MM.1S (cell line): ENCODE results near the gene ANKRD30B.
"Not testable (repeated sequence)": the region's sequence is repeated elsewhere in the genome, so short reads cannot be mapped to it uniquely, and the experiment has no call there.

Experiments
- DNase-seq: peaks from one replicate; pipeline ENCODE4 v3.0.0-alpha.2; 2015
- H2AFZ ChIP-seq: fragments of 300-600 bp; sonication (generic); 2 replicates; pipeline ENCODE4 v1.6.0; 2016; ENCODE audit warnings: antibody characterized with exemption, low read length
- H3F3A ChIP-seq: fragments of 300-600 bp; sonication (generic); 2 replicates; pipeline ENCODE4 v1.6.1; 2016; ENCODE audit warnings: mild to moderate bottlenecking, antibody characterized with exemption, low read length, moderate library complexity, mixed read lengths; ENCODE audit not compliant: insufficient read depth
- H3K27ac ChIP-seq: fragments of 300-600 bp; sonication (generic); 2 replicates; pipeline ENCODE4 v1.5.1; 2016; ENCODE audit warnings: mild to moderate bottlenecking, low read length
- H3K27me3 ChIP-seq: fragments of 300-600 bp; sonication (generic); replicated peaks from 2 replicates; pipeline ENCODE4 v1.6.0; 2016; ENCODE audit warnings: low read length; ENCODE audit not compliant: insufficient read depth
- H3K36me3 ChIP-seq: fragments of 300-600 bp; sonication (generic); replicated peaks from 2 replicates; pipeline ENCODE4 v1.6.1; 2016; ENCODE audit warnings: mild to moderate bottlenecking, low read length, mixed read lengths; ENCODE audit not compliant: insufficient read depth
- H3K4me1 ChIP-seq: fragments of 300-600 bp; sonication (generic); 2 replicates; pipeline ENCODE4 v1.6.1; 2016; ENCODE audit warnings: low read length, mixed read lengths
- H3K4me2 ChIP-seq: fragments of 300-600 bp; sonication (generic); 2 replicates; pipeline ENCODE4 v1.6.0; 2016; ENCODE audit warnings: low read depth, low read length
- H3K4me3 ChIP-seq: fragments of 300-600 bp; sonication (generic); 2 replicates; pipeline ENCODE4 v1.5.1; 2016; ENCODE audit warnings: low read length, mixed read lengths
- H3K79me2 ChIP-seq: fragments of 300-600 bp; sonication (generic); 2 replicates; pipeline ENCODE4 v1.6.1; 2016; ENCODE audit warnings: mixed run types, low read length, mixed read lengths
- H3K9ac ChIP-seq: fragments of 300-600 bp; sonication (generic); 2 replicates; pipeline ENCODE4 v1.6.1; 2016; ENCODE audit warnings: low read length, mixed read lengths
- H3K9me2 ChIP-seq: fragments of 300-600 bp; sonication (generic); replicated peaks from 2 replicates; pipeline ENCODE4 v1.6.1; 2016; ENCODE audit warnings: mild to moderate bottlenecking, low read length, mixed read lengths; ENCODE audit not compliant: insufficient read depth
- H3K9me3 ChIP-seq: fragments of 300-600 bp; sonication (generic); replicated peaks from 2 replicates; pipeline ENCODE4 v1.6.1; 2016; ENCODE audit warnings: mild to moderate bottlenecking, low read length, mixed read lengths; ENCODE audit not compliant: insufficient read depth
- H4K20me1 ChIP-seq: fragments of 300-600 bp; sonication (generic); 2 replicates; pipeline ENCODE4 v1.6.1; 2016; ENCODE audit warnings: mild to moderate bottlenecking, low read length, moderate library complexity, mixed read lengths; ENCODE audit not compliant: insufficient read depth
- EZH2 ChIP-seq: fragments of 300-600 bp; sonication (generic); optimal IDR thresholded peaks from 2 replicates; pipeline ENCODE3; 2017; ENCODE audit warnings: low read depth, mild to moderate bottlenecking, antibody characterized with exemption, low read length, mixed read lengths
- EZH2phosphoT487 ChIP-seq: fragments of 300-600 bp; sonication (generic); IDR thresholded peaks from 2 replicates; pipeline ENCODE4 v1.6.1; 2018; ENCODE audit warnings: antibody characterized with exemption, low read length
- TF ChIP-seq, protein P1 (sequence below): fragments of 300-600 bp; sonication (generic); IDR thresholded peaks from 2 replicates; pipeline ENCODE4 v1.5.1; 2016; ENCODE audit warnings: antibody characterized with exemption, low read length, mixed read lengths

ANKRD30B gene

DNA sequence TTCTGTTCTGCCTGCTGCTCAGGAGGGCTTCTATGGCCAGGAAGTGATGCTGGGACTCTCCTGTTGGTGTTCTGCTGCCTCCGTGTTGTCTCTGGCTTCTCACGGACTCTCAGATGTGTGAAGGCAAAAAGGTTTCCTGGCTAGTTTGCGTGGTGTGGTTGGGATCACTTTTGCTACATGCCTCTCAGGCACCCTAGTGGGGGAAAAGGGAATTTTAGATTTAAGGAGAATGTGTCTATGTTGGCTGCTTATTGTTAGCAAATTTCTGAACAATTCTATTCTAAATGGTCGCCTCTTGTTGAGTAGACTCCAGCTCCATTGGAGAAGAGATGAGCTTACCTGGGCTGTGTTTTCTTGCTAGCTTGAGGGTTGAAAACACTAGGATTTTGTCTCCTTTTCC lies 120.9 kb downstream of the ANKRD30B start:
- H3K4me1 ChIP-seq, H2AFZ ChIP-seq, H3K4me3 ChIP-seq, H3K79me2 ChIP-seq, H3K9ac ChIP-seq, H3F3A ChIP-seq, H3K27me3 ChIP-seq, H3K36me3 ChIP-seq, H3K9me2 ChIP-seq, H3K27ac ChIP-seq, DNase-seq, H3K9me3 ChIP-seq, H3K4me2 ChIP-seq, H4K20me1 ChIP-seq: not testable (repeated sequence)

DNA sequence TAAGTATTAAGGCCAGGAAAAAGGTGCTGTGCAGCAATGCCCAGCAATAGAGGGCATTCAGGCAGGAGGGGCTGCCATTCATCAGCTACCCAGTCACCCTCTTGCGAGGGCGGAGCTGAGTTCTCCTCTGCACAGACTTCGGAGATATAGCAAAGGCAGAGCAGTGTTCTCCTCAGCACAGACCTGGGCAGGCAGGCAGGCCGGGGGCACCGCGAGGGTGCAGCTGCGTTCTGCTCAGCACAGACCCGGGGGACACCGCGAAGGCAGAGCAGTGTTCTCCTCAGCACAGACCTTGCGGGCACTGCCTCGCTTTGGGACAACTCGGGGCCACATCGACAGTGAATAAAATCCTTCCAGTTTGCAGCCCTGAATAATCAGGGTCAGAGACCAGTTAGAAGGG lies 130.9 kb downstream of the ANKRD30B start:
- not testable (repeated sequence) for DNase-seq, H2AFZ ChIP-seq, H3K9me2 ChIP-seq, H3K36me3 ChIP-seq, H3K4me3 ChIP-seq, H4K20me1 ChIP-seq, H3K79me2 ChIP-seq, H3K9ac ChIP-seq, H3K4me2 ChIP-seq, H3K27ac ChIP-seq, H3K27me3 ChIP-seq, H3K4me1 ChIP-seq, H3F3A ChIP-seq, H3K9me3 ChIP-seq

DNA sequence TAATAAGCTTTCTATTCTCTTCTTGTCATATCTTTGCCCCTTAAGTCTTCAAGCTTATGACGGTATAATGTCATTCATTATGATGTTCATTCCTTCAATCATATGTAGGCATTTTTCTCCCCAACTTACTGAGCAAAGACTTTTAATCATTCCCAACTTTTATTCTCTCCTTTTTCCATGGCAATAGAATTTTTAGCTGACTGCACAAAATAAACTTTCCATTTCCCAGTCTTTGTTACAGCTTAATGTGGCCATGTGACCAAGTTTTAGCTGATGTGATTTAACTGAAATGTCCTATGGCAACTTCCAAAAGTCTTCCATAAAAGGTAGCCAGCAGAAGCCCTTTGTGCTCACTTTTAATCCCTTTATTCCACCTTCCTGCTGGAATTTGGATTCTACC lies 152.5 kb downstream of the ANKRD30B start:
- no peaks in the 10 kb centered on the region for H3K4me1 ChIP-seq
- H3K27me3 ChIP-seq = no peaks in the 10 kb centered on the region
- H4K20me1 ChIP-seq = no peaks in the 10 kb centered on the region
- TF ChIP-seq EZH2 (no peak), EZH2phosphoT487 (no peak)
- TF ChIP-seq, protein P1, sequence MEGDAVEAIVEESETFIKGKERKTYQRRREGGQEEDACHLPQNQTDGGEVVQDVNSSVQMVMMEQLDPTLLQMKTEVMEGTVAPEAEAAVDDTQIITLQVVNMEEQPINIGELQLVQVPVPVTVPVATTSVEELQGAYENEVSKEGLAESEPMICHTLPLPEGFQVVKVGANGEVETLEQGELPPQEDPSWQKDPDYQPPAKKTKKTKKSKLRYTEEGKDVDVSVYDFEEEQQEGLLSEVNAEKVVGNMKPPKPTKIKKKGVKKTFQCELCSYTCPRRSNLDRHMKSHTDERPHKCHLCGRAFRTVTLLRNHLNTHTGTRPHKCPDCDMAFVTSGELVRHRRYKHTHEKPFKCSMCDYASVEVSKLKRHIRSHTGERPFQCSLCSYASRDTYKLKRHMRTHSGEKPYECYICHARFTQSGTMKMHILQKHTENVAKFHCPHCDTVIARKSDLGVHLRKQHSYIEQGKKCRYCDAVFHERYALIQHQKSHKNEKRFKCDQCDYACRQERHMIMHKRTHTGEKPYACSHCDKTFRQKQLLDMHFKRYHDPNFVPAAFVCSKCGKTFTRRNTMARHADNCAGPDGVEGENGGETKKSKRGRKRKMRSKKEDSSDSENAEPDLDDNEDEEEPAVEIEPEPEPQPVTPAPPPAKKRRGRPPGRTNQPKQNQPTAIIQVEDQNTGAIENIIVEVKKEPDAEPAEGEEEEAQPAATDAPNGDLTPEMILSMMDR = no peak
- no peaks in the 10 kb centered on the region for H3F3A ChIP-seq
- no peak overlapping the region for H3K9ac ChIP-seq
- no peak for DNase-seq
- no peak overlapping the region for H3K27ac ChIP-seq
- H3K36me3 ChIP-seq = no peaks in the 10 kb centered on the region
- no peaks in the 10 kb centered on the region for H3K79me2 ChIP-seq
- H3K9me2 ChIP-seq = no peaks in the 10 kb centered on the region
- no peaks in the 10 kb centered on the region for H3K9me3 ChIP-seq
- no peak overlapping the region for H3K4me2 ChIP-seq
- no peak overlapping the region for H2AFZ ChIP-seq
- H3K4me3 ChIP-seq = no peak overlapping the region
